CD14-positive monocyte (primary cell): ENCODE data around the gene DMGDH. TPM values are rescaled to one million over a fixed set of nuclear protein-coding genes. Genes with fewer than 3 reads are reported as not detected.

Experiments used
- DNase-seq, 3 donors: peaks; one replicate each; pipeline ENCODE4 v3.0.0-alpha.2; 2011 to 2022
- H2AFZ ChIP-seq: 2 replicates; pipeline ENCODE4 v1.6.0; 2012; ENCODE audit warnings: mild to moderate bottlenecking, low read depth, low read length, inconsistent platforms; ENCODE audit not compliant: insufficient read depth, poor library complexity, severe bottlenecking
- H3K27ac ChIP-seq, 2 donors: 1 replicate in 1 of 2; 2 replicates in 1 of 2; pipeline ENCODE4 v1.5.1; 2012 to 2013; ENCODE audit warnings: low read length in 2 of 2, control low read depth in 1 of 2, inconsistent platforms in 1 of 2, low read depth in 1 of 2, mild to moderate bottlenecking in 1 of 2
- H3K27me3 ChIP-seq, 2 donors: one replicate each; pipeline versions ENCODE4 v1.6.0 to v1.6.1; 2011 to 2013; ENCODE audit warnings: low read length in 2 of 2; ENCODE audit not compliant: control insufficient read depth in 2 of 2, insufficient read depth in 2 of 2
- H3K36me3 ChIP-seq, 2 donors: replicated peaks in 1 of 2; 1 replicate in 1 of 2; 2 replicates in 1 of 2; pipeline versions ENCODE4 v1.5.1 to v1.6.1; 2012 to 2013; ENCODE audit warnings: low read length in 2 of 2, control low read depth in 1 of 2, inconsistent platforms in 1 of 2, mild to moderate bottlenecking in 1 of 2; ENCODE audit not compliant: insufficient read depth in 2 of 2, control insufficient read depth in 1 of 2
- H3K4me1 ChIP-seq, 2 donors: 1 replicate in 1 of 2; 2 replicates in 1 of 2; pipeline versions ENCODE4 v1.5.1 to v1.6.1; 2012 to 2013; ENCODE audit warnings: low read length in 2 of 2, control low read depth in 1 of 2, inconsistent platforms in 1 of 2, mild to moderate bottlenecking in 1 of 2, moderate library complexity in 1 of 2; ENCODE audit not compliant: insufficient read depth in 2 of 2, control insufficient read depth in 1 of 2
- H3K4me2 ChIP-seq: replicated peaks from 2 replicates; pipeline ENCODE3; 2012; ENCODE audit warnings: low read length, moderate library complexity, mild to moderate bottlenecking; ENCODE audit not compliant: poor library complexity, severe bottlenecking; ENCODE audit errors: extremely low read depth
- H3K4me3 ChIP-seq, 3 experiments: fragments of 200-600 bp in 1 of 3; sonication (generic) in 1 of 3; replicated peaks in 1 of 3; 1 replicate in 2 of 3; 2 replicates in 1 of 3; pipeline ENCODE4 v1.5.1; 2011 to 2013; ENCODE audit warnings: low read length in 3 of 3, mild to moderate bottlenecking in 3 of 3, control low read depth in 2 of 3, low read depth in 2 of 3, inconsistent platforms in 1 of 3, moderate library complexity in 1 of 3
- H3K79me2 ChIP-seq: 2 replicates; pipeline ENCODE4 v1.6.0; 2012; ENCODE audit warnings: mild to moderate bottlenecking, control low read depth, inconsistent platforms, low read length, moderate library complexity; ENCODE audit not compliant: insufficient read depth
- H3K9ac ChIP-seq: 2 replicates; pipeline ENCODE4 v1.6.0; 2017; ENCODE audit warnings: low read length, mild to moderate bottlenecking; ENCODE audit not compliant: insufficient read depth, poor library complexity, severe bottlenecking
- H3K9me3 ChIP-seq, 2 donors: replicated peaks in 1 of 2; 1 replicate in 1 of 2; 2 replicates in 1 of 2; pipeline versions ENCODE4 v1.5.1 to v1.6.1; 2012 to 2013; ENCODE audit warnings: low read length in 2 of 2, control low read depth in 1 of 2; ENCODE audit not compliant: control insufficient read depth in 1 of 2, insufficient read depth in 1 of 2
- H4K20me1 ChIP-seq: 2 replicates; pipeline ENCODE4 v1.6.0; 2012; ENCODE audit warnings: mild to moderate bottlenecking, low read length, control low read depth, moderate library complexity; ENCODE audit not compliant: insufficient read depth
- H3K27ac Mint-ChIP-seq, 7 donors: one replicate each; pipeline ENCODE4 v1.8.0; 2020; ENCODE audit warnings: mild to moderate bottlenecking in 7 of 7, mixed read lengths in 7 of 7, moderate library complexity in 6 of 7, inconsistent platforms in 2 of 7
- H3K27me3 Mint-ChIP-seq, 3 donors: one replicate each; pipeline ENCODE4 v1.8.0; 2021 to 2022; ENCODE audit warnings: low read depth in 3 of 3, mild to moderate bottlenecking in 3 of 3, mixed read lengths in 3 of 3, moderate library complexity in 3 of 3, inconsistent platforms in 1 of 3
- H3K36me3 Mint-ChIP-seq, 2 donors: one replicate each; pipeline ENCODE4 v1.8.0; 2020; ENCODE audit warnings: mixed read lengths in 2 of 2, inconsistent platforms in 1 of 2, mild to moderate bottlenecking in 1 of 2
- H3K4me1 Mint-ChIP-seq: one replicate; pipeline ENCODE4 v1.8.0; 2020; ENCODE audit warnings: mild to moderate bottlenecking, mixed read lengths
- H3K4me3 Mint-ChIP-seq, 2 donors: one replicate each; pipeline ENCODE4 v1.8.0; 2020; ENCODE audit warnings: mild to moderate bottlenecking in 2 of 2, mixed read lengths in 2 of 2, moderate library complexity in 1 of 2
- H3K9me3 Mint-ChIP-seq, 7 donors: one replicate each; pipeline ENCODE4 v1.8.0; 2020 to 2022; ENCODE audit warnings: mixed read lengths in 7 of 7, mild to moderate bottlenecking in 6 of 7, moderate library complexity in 6 of 7, inconsistent platforms in 2 of 7
- WGBS: methylation state at CpG from one replicate; pipeline ENCODE4 v1.1.5; 2013; ENCODE audit warnings: missing lambda C conversion rate; ENCODE audit not compliant: insufficient coverage; 5-methylcytosine and 5-hydroxymethylcytosine counted together
- intact Hi-C, 2 donors: fragments of 100-400 bp; cut with micrococcal nuclease; formaldehyde crosslinking; loops; one replicate each; pipeline versions ENCODE4 v1.15.0 to v1.15.1; 2023
- polyA plus RNA-seq, 3 donors: library from polyadenylated mRNA; depleted of rRNA in 1 of 3; unstranded in 2 of 3; stranded (reverse) in 1 of 3; fragments of 300-500 nt in 2 of 3; fragments of >200 nt in 1 of 3; fragmentation: Illumina TruSeq in 2 of 3; gene quantifications; 1 replicate in 2 of 3; 2 replicates in 1 of 3; pipeline ENCODE4 v1.2.3, GENCODE V29; 2012 to 2021
- TF ChIP-seq, protein P1 (sequence below): fragments of 200-600 bp; IDR thresholded peaks from one replicate; pipeline ENCODE4 v1.8.0; 2022; ENCODE audit warnings: antibody characterized with exemption, mild to moderate bottlenecking

DMGDH gene
- polyA plus RNA-seq, 3 donors, result not detected

DNA sequence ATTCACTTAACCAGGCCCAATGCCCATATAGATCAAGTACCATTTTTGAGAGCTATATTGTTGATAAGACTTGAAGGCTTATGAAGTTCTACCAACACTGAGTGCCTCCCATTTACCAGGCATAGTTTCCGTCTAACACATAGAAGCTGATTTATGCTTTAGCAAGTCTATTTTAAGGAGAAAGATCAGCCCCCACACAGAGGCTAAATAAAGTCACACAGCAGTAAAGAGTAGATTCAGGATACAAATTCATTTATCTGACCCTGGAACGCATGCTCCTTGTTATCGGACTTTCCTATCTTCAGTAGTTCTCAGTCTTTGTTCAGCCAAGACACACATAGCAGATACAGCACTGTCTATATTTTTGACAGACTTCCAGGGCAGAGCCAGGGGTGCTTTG is 34.2 kb downstream of the DMGDH start:
- Mint-ChIP-seq H3K4me1 (no peaks in the 10 kb centered on the region), H3K27ac (no peak overlapping the region), H3K9me3 (peaks cover 0 to 10% (median 2%) of the 10 kb centered on the region in 7 donors), H3K36me3 (no peaks in the 10 kb centered on the region), H3K4me3 (no peak overlapping the region), H3K27me3 (no peaks in the 10 kb centered on the region)
- no peaks in the 10 kb centered on the region for H4K20me1 ChIP-seq
- intact Hi-C loops, result no loop called here
- H2AFZ ChIP-seq, result no peak overlapping the region
- WGBS, result 100% methylated on average over 2 of the region's 3 CpGs
- TF ChIP-seq, protein P1, sequence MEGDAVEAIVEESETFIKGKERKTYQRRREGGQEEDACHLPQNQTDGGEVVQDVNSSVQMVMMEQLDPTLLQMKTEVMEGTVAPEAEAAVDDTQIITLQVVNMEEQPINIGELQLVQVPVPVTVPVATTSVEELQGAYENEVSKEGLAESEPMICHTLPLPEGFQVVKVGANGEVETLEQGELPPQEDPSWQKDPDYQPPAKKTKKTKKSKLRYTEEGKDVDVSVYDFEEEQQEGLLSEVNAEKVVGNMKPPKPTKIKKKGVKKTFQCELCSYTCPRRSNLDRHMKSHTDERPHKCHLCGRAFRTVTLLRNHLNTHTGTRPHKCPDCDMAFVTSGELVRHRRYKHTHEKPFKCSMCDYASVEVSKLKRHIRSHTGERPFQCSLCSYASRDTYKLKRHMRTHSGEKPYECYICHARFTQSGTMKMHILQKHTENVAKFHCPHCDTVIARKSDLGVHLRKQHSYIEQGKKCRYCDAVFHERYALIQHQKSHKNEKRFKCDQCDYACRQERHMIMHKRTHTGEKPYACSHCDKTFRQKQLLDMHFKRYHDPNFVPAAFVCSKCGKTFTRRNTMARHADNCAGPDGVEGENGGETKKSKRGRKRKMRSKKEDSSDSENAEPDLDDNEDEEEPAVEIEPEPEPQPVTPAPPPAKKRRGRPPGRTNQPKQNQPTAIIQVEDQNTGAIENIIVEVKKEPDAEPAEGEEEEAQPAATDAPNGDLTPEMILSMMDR, result no peak
- no peak overlapping the region for H3K9ac ChIP-seq
- no peaks in the 10 kb centered on the region for H3K9me3 ChIP-seq
- DNase-seq, result no peak
- no peak overlapping the region for H3K4me2 ChIP-seq
- H3K4me3 ChIP-seq, result no peak overlapping the region
- H3K79me2 ChIP-seq, result no peaks in the 10 kb centered on the region
- no peaks in the 10 kb centered on the region for H3K4me1 ChIP-seq
- H3K27ac ChIP-seq, result no peak overlapping the region
- H3K36me3 ChIP-seq, result no peaks in the 10 kb centered on the region
- no peaks in the 10 kb centered on the region for H3K27me3 ChIP-seq

DNA sequence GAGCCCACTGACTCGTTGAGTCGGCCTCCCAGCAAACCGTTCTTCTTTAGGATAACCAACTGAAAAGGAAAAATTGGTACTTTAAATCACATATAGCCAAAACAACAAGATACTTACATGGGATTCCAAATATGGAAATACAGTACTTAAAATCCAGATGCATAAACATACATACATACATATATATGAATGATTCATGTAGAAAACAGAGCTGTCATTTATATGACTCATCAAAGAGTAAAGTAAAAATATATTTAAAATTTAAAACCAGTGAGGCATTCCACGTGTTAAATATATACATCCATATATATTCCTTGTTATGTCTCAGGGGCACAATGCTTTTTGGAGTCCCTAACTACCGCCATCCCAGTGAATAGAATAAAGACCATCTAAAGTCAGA is 36.7 kb downstream of the DMGDH start:
- Histone ChIP-seq H3K4me2 (no peak overlapping the region), H3K79me2 (no peaks in the 10 kb centered on the region), H3K27me3 (no peaks in the 10 kb centered on the region), H3K9me3 (no peaks in the 10 kb centered on the region), H3K36me3 (no peaks in the 10 kb centered on the region), H3K4me3 (no peak overlapping the region), H3K4me1 (no peaks in the 10 kb centered on the region), H3K27ac (no peak overlapping the region), H4K20me1 (no peaks in the 10 kb centered on the region), H2AFZ (no peak overlapping the region), H3K9ac (no peak overlapping the region)
- peaks cover 0 to under 1% (median 0%) of the 10 kb centered on the region in 3 donors for H3K27me3 Mint-ChIP-seq
- TF ChIP-seq, protein P1, result no peak
- 92% methylated on average over 2 of the region's 5 CpGs for WGBS
- no peaks in the 10 kb centered on the region for H3K36me3 Mint-ChIP-seq
- peaks cover 0 to 6% (median 2%) of the 10 kb centered on the region in 7 donors for H3K9me3 Mint-ChIP-seq
- H3K4me1 Mint-ChIP-seq, result no peaks in the 10 kb centered on the region
- H3K27ac Mint-ChIP-seq, result no peak overlapping the region
- no peak overlapping the region for H3K4me3 Mint-ChIP-seq
- intact Hi-C loops, result no loop called here
- DNase-seq, result no peak
